HG02973 (cell line): Measurements from ENCODE around the gene TTC33.
A peak's percentile ranks its signal among the peaks of the same experiment; 100 is the strongest.

ENCODE experiments used
- ATAC-seq: cut with Tn5 transposase; IDR thresholded peaks from one replicate; pipeline ENCODE4 v1.9.1; 2021; ENCODE audit warnings: moderate library complexity; ENCODE audit not compliant: unreplicated experiment

The TTC33 gene

DNA sequence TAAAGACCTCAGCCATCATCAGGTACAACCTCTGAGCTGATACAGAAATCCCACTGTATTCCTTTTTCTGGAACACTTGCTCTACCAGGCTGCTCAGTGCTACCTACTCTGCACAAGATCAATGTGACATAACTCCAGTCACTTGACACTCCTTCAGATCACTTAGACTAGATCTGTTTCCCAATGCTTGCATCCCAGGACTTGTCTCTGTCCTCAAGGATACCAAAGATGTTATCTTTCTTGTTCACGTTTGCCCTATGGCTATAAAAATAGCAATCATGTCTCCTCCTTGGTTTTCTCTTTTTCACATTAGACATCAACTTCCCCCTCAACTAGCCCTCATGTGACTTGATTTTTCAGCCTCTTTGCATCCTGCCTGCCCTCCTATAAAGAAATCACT is 264.1 kb downstream of the TTC33 start:
- no peak for ATAC-seq

DNA sequence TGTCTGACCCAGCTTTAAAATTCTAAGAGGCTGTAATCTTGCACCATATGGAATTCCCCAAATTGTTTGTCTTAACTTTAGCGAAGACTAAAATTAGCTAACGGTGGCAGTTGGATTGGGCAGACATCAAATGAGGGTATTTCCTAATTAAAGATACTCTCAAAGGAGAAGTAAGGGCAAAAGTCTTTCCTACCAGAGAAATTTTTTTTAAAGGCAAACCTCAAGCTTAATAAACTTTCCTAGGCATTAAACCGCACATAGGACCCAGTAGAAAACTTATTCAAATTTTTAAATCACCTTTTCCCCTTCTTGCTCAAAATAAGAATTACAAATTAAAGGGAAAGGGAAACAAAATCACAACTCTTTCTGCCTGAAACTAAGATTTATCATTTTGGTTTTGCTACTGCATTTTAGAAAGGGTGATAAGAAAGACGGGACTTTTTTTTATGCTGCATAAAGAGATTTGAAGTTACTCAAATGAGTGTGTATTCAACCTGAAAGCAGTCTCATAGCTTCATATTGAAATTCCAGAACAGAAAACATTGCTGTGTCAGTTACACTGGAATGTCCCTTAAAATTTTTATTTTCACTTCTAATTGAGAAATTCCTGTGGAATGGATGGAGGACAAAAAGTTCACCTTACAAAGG is 265.2 kb downstream of the TTC33 start:
- ATAC-seq, result peak; percentile 54

DNA sequence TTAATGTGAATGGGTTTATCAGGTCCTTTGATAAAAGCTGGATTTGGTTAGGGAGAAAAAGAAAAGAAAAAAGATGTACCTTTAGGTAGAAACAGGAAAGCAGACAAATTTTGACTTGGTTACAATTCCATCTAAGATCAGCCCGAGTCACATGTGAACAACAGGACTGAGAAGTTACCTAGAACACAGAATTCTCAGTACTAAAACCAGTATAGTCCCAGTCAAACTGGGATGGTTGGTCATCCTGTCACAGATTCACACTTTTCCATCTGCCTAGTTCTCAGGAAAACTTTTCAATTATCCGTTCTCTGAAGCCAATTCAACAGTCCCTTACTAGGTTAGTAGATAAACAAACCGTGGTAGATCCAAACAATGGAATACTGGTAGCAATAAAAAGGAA is 266.3 kb downstream of the TTC33 start:
- ATAC-seq, result no peak

DNA sequence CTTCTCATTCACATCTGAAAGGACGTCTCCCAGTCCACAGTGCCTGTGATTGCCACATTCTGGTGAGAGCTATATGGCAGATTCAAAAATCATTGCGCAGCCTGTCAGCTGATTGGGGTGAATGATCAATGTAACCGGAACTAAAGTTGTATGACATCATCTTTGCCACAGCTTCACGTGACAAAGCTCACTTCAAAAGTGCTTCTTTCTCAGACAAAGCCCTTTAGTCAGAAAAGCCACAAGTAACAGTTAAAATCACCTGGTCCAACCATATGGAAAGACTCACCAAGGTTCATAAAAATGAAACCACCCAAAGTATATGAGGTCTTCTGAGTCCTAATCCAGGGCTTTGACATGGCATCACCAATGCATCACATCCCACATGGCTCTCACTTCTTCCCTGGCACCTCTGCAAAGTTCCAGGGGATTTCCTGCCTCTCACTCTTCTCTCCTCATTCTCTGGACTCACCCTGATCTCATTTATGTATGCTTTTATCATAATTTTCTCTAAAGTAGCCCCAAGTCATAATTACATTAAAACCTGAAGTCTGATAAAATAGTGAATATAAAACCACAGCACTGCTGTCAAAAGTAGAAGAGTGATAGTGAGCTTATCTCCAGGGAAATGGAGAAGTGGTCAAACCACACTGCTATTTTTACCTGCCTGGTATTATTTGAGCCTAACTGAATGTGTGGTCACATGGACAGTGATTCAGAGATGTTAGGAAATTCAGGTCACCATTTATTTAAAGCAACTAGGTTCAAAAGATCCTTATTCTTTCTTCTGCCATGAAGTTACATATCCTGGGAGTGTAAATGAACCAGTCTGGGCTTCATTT is 269.1 kb downstream of the TTC33 start:
- ATAC-seq, result peak; percentile 50

DNA sequence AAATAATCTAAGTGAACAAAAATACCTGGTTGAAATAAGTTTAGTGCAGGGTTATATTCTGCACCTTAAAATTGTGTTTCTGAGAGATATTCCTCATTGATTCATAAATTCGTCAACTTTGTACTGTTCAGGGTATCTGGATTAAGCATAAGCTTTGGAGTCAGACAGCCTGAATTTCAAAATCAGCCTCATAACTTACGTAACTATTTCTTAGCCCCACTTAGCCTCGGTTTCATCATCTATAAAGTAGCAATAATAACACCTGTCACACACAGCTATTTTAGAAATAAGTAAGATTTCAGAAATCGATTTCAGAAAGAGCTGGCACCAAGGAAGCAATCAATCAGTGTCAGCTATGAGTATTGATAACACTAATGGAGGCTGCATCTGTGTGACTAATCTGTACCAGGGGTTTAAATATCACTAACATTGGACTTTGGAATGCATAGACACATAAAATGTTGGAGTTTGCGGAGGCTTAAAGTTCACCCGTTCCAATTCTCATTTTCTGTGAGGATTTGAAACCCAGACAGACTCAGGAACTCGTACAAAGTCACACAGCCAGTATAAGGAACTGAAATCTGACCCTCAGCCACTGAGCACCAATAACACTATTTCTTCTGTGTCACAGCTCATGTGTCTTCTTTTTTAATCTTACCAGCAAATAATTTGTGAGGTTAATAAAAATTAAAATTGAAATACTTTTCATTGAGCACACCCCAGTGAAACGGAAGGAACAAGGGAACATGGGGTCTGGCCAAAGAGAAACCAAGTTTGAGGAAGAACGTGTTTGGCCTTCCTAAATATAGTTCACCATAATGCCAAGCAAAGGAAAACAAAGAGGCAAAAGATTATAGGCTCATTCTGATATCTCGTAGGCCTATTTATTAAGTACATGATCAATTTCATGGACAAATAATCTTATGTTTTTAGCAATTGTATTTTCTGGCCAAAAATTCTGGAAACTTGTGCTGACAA is 270.5 kb downstream of the TTC33 start:
- peak; percentile 40 for ATAC-seq

DNA sequence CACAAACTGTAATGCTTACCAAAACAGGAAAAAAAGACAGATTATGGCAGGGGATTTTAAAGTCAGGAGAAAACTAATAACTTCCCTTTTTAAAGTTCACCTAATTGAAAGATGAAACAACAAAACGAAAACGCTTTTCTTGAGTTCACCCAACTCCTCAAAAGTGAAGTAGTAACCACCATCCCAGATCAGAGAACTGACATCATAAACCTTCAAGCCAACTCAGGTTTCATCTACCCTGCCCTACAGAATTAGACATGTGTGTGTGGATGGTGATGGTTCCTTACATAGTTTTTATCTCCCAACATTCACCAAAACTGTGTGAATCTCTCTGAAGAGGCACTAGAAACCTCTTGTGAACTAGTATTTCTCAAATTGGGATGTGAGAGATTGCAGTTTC is 271.3 kb downstream of the TTC33 start:
- peak; percentile 39 for ATAC-seq

DNA sequence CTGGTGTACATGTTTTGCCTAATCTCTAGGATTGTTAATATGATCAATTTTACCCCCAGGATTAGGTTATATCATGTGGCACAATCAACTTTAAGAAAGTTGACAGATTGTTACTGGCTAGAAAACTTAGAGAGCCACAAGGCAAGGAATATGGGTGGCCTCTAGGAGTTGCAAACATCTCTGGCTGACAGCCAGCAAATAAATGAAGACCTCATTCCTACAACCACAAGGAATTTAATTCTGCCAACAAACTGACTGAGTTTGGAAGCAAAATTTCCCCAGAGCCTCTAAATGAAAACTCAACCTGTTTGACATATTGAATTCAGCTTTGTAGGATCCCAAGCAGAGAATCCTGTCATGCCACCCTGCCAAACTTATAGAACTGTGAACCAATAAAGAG is 272.4 kb downstream of the TTC33 start:
- no peak for ATAC-seq

DNA sequence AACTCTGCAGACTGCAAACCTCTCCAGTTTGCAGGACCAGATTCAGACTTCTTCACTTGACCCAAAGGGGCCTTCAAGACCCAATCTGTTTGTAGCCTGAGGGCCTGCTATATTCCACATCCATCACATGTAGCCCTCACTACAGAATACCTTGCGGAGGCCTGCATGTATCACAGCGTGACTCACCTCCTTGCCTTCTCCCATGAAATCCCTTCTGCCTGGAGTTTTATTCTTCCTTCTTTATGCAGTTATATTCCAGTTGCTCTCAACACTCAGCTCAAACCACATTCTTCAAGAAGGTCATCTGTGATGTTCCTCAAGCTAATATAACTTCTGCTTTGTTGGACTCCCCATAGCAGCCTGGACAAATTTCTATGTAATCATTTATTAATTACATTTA is 274.5 kb downstream of the TTC33 start:
- no peak for ATAC-seq

DNA sequence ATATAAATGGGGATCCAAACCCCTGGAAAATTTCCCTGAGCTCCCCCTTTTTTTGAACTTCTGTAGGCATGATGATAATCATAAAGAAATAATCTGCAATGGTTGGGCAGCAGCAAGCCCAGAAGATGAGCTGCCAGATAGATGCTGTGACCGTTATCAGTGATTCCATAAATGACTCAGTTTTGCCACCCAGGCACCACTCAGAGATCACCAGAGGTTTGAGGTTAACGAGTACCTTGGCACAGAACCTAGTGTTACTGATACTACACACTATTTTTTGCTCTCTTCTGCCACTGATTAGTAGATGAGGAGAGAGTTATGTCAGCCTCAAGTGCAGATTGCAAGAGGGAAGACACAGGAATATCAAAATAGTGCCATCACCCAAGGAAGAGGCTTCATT is 275.4 kb downstream of the TTC33 start:
- ATAC-seq, result no peak

DNA sequence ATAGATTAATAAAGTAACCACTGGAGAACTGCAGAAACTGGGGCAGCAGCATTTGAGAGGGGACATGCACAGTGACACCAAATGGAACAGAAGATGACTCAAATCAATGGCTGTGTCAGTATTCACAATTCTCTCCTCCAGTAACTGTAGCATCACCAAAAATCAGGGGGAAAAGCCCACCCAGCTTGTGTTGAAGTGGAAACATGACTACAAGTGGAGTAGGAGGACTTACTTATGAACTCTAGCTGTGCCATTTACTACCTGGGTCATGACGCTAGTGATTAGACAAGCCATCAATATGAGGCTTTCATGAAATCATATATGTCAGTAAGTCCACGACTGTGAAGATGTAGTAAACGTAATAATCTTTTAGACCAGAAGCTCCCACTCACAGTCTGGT is 275.8 kb downstream of the TTC33 start:
- no peak for ATAC-seq

DNA sequence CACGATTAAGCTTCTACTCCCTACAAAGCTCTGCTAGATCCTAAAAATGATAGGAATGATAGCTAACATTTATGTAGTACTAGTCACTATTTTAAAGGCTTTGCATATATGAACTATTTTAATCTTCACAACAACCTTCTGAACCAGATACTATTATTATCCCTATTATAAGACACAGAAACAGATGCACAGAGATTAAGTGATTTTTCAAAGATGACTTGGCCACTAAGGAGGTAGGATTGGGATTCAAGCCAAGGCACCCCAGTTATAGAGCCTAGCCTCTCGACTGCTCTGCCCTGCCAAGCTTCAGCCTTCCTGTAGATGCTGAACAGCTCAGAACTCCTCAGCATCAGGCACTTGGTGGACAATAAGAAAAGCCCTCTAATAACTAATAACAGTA is 277.0 kb downstream of the TTC33 start:
- ATAC-seq, result no peak

DNA sequence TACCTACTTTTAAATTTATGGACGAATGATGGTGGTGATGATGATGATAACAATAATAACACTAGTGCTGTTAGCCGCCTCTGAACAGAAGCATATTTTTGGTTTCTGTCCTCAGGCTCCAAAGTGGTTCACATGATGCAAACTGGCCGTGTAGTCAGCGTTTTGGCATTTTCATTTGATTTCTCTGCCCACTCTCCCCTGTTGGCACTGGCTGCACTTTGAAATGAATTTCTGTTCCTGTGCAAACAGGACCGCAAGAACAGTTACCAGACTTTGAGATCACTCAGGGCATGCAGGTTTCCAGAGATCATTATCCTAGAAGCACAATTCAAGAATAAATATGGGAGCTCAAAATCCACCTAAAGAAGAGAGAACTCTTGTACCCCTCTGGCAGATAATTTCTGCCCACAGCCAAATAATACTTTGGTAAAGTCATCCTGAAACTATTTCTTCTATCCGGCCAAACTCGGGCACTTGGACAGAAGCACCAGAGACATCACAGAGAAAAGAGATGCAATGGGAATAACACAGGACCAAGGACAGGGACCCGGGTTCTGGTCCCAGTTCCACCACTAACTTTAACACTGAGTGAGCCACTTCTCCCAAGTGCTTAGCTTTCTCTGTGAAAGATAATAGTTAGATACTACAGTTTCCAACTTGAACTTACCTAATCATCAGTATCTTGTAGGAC is 277.8 kb downstream of the TTC33 start:
- ATAC-seq, result no peak

DNA sequence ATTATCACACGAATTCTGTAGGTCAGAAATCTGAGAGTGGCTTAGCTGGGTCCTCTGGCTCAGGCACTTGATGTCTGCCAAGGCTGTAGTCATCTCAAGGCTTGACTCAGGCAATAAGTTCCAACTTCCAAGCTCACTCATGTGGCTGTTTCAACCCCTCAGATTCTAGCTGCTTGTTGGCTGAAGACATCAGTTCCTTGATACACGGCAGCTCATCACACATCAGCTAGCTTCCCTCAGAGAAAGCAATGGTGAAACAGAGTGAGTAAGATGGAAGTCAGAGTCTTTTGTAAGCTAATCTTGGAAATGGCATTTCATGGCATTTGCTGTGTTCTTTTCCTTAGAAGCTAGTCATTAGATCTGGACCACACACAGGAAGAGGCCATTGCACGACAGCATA is 280.2 kb downstream of the TTC33 start:
- ATAC-seq, result no peak

DNA sequence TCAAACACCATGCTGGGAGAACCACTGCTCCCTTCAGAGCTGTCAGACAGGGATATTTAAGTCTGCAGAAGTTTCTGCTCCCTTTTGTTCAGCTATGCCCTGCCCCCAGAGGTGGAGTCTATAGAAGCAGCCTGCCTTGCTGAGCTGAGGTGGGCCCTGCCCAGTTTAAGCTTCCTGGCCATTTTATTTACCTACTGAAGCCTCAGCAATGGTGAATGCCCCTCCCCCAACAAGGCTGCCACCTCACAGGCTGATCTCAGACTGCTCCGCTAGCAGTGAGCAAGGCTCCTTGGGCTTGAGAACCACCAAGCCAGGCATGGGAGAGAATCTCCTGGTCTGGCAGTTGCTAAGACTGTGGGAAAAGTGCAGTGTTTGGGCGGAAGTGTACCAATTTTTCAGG is 281.5 kb downstream of the TTC33 start:
- ATAC-seq, result no peak

DNA sequence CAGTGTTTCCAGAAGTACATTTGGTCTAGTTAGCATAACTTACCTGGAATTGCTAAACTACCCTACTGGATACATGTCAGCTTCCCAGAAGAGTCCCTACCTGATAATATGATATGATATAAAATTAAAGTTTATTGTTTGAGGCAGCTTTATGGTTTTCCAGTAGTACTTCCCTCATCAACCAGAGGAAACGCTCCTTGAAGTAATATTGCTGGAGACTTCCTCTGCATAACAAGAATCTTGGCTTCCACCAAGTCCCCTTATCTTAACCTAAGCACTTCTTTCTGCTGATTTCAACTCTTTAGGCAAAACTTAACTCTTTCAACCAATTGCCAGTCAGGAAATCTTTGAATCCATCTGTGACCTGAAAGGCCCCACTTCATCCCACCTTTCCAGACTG is 290.3 kb downstream of the TTC33 start:
- ATAC-seq, result no peak

DNA sequence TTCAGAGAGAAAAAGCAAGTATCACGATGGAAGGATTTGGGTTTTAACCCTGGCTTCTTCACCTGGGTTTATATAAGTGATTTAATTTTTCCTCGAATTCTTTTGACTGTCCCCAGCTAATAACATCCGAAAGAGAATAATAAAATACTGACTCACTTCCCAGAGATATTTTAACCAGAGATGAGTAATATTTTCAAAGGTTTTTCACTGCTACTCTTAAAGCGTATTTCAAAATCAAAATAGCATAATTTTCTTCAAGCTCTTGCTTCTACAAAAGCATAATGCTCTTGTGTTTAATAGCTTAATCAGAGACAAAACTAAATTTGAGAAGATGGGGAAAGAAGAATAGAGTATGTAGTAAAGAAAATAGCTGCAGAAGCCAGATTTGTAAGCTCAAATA is 291.2 kb downstream of the TTC33 start:
- ATAC-seq, result no peak
